WERI-Rb-1 (cell line): ENCODE data around the gene ADGRL3.
"Not testable (repeated sequence)": the region's sequence is repeated elsewhere in the genome, so short reads cannot be mapped to it uniquely, and the experiment has no call there.

Source experiments
- DNase-seq: peaks from one replicate; pipeline ENCODE4 v3.0.0-alpha.2; 2020
- H3K27ac ChIP-seq: fragments of 250-450 bp; sonication (Bioruptor Pico); 2 replicates; pipeline ENCODE4 v1.5.1; 2020; ENCODE audit warnings: mild to moderate bottlenecking, moderate library complexity
- H3K27me3 ChIP-seq: fragments of 250-450 bp; sonication (Bioruptor Pico); 2 replicates; pipeline ENCODE4 v1.5.1; 2021; ENCODE audit warnings: mild to moderate bottlenecking, low read depth, moderate library complexity; ENCODE audit not compliant: insufficient read depth, severe bottlenecking
- H3K36me3 ChIP-seq: fragments of 250-450 bp; sonication (Bioruptor Pico); 2 replicates; pipeline ENCODE4 v1.5.1; 2020; ENCODE audit warnings: mild to moderate bottlenecking, moderate library complexity
- H3K4me3 ChIP-seq: 2 replicates; pipeline ENCODE4 v1.5.1; 2011; ENCODE audit warnings: low read depth, mild to moderate bottlenecking, control low read depth, low read length
- H3K9me3 ChIP-seq: fragments of 250-450 bp; sonication (Bioruptor Pico); 2 replicates; pipeline ENCODE4 v1.5.1; 2021; ENCODE audit warnings: mild to moderate bottlenecking, moderate library complexity; ENCODE audit not compliant: severe bottlenecking
- CTCF ChIP-seq: IDR thresholded peaks from 2 replicates; pipeline ENCODE4 v1.5.1; 2011; ENCODE audit warnings: low read depth, mild to moderate bottlenecking, control low read depth, inconsistent platforms, low read length

Gene ADGRL3

GRCh38 chr4:61493470-61493869, 293.3 kb downstream of the ADGRL3 start:
- no peak for DNase-seq
- Histone ChIP-seq H3K27me3 (no peaks in the 10 kb centered on the region), H3K9me3 (no peaks in the 10 kb centered on the region), H3K4me3 (no peak overlapping the region), H3K36me3 (no peaks in the 10 kb centered on the region), H3K27ac (no peak overlapping the region)
- TF ChIP-seq CTCF = no peak

GRCh38 chr4:61500883-61501282, 300.8 kb downstream of the ADGRL3 start:
- no peaks in the 10 kb centered on the region for H3K27me3 ChIP-seq
- 0 out of 2 replicates have a peak, but pooled peaks have one; percentile 4 for TF ChIP-seq CTCF
- DNase-seq = peak; percentile 28
- peak overlapping the region; percentile 4; the same call in 1 of the 2 replicates for H3K27ac ChIP-seq
- no peaks in the 10 kb centered on the region for H3K36me3 ChIP-seq
- H3K4me3 ChIP-seq = no peak overlapping the region
- H3K9me3 ChIP-seq = no peaks in the 10 kb centered on the region

- peak; percentile 23 for DNase-seq
- no peak for TF ChIP-seq CTCF
- H3K27ac ChIP-seq = peak overlapping the region; percentile 2
- H3K9me3 ChIP-seq = no peaks in the 10 kb centered on the region
- no peaks in the 10 kb centered on the region for H3K36me3 ChIP-seq
- no peaks in the 10 kb centered on the region for H3K27me3 ChIP-seq
- H3K4me3 ChIP-seq = no peak overlapping the region
Measured at GRCh38 chr4:61501812-61502211, 301.7 kb downstream of the ADGRL3 start.

- H3K27me3 ChIP-seq = no peaks in the 10 kb centered on the region
- no peaks in the 10 kb centered on the region for H3K36me3 ChIP-seq
- no peak overlapping the region for H3K4me3 ChIP-seq
- TF ChIP-seq CTCF = no peak
- no peak overlapping the region for H3K27ac ChIP-seq
- H3K9me3 ChIP-seq = no peaks in the 10 kb centered on the region
- no peak for DNase-seq
Measured at GRCh38 chr4:61505773-61506685, 305.9 kb downstream of the ADGRL3 start.

- Histone ChIP-seq H3K9me3 (no peaks in the 10 kb centered on the region), H3K27me3 (no peaks in the 10 kb centered on the region), H3K4me3 (no peak overlapping the region), H3K36me3 (no peaks in the 10 kb centered on the region), H3K27ac (no peak overlapping the region)
- TF ChIP-seq CTCF = no peak
- DNase-seq = no peak
Measured at GRCh38 chr4:61507091-61507490, 307.0 kb downstream of the ADGRL3 start.

GRCh38 chr4:61509721-61510241, 309.7 kb downstream of the ADGRL3 start:
- H3K27ac ChIP-seq, H3K27me3 ChIP-seq, H3K36me3 ChIP-seq, H3K4me3 ChIP-seq, DNase-seq, H3K9me3 ChIP-seq: not testable (repeated sequence)
